GM12878 (cell line): ENCODE data around the gene CCT6A. TPM values are rescaled to one million over a fixed set of nuclear protein-coding genes. Genes with fewer than 3 reads are reported as not detected.
"Not testable (repeated sequence)": the region's sequence is repeated elsewhere in the genome, so short reads cannot be mapped to it uniquely, and the experiment has no call there.

ENCODE experiments used
- ATAC-seq: fragments of 200-7000 bp; cut with Tn5 transposase; 3 replicates; pipeline ENCODE4 v1.9.1; 2020; ENCODE audit warnings: mild to moderate bottlenecking, moderate library complexity
- BruUV-seq: library from RNA; stranded (reverse); fragments of 400-500 nt; replicated peaks from 2 replicates; lab custom pipeline; 2021; lab: Mats Ljungman, UMichigan
- CTCF ChIA-PET: fragments of 300-600 bp; sonication (Branson Sonifier 250); formaldehyde crosslinking; extraction: SDS; loops from one replicate; lab custom pipeline; 2021; ENCODE audit warnings: inconsistent platforms; lab: Yijun Ruan, JAX
- POLR2A ChIA-PET: fragments of 350-600 bp; formaldehyde crosslinking; extraction: SDS; loops from one replicate; lab custom pipeline; 2021; ENCODE audit warnings: inconsistent platforms; lab: Charles Lee
- RAD21 ChIA-PET: fragments of 300-600 bp; sonication (Branson Sonifier 250); formaldehyde crosslinking; loops from one replicate; lab custom pipeline; 2023; ENCODE audit warnings: antibody characterized with exemption; ENCODE audit not compliant: unreplicated experiment; lab: Charles Lee
- SMC1A ChIA-PET: fragments of 300-600 bp; sonication (Branson Sonifier 250); formaldehyde crosslinking; loops from one replicate; lab custom pipeline; 2023; ENCODE audit not compliant: unreplicated experiment, uncharacterized antibody; lab: Charles Lee
- DNase-seq: peaks from one replicate; pipeline ENCODE4 v3.0.0-alpha.2; 2011; ENCODE audit warnings: low read depth, low spot score
- FAIRE-seq: peaks from 3 replicates; lab custom pipeline; 2011; peaks lifted over from hg19 to GRCh38; lab: Jason Lieb, UNC
- H2AFZ ChIP-seq: 2 replicates; pipeline ENCODE4 v1.6.0; 2011; ENCODE audit warnings: low read depth, low read length, control low read depth; ENCODE audit not compliant: control insufficient read depth
- H3K27ac ChIP-seq: 2 replicates; pipeline ENCODE4 v1.5.1; 2011; ENCODE audit warnings: control low read depth; ENCODE audit not compliant: control insufficient read depth, insufficient read depth
- H3K27me3 ChIP-seq, 2 experiments: replicated peaks in 1 of 2; 2 replicates each; pipeline versions ENCODE4 v1.6.0 to v1.6.1; 2011; ENCODE audit warnings: low read length in 1 of 2; ENCODE audit not compliant: control insufficient read depth in 2 of 2, insufficient read depth in 2 of 2
- H3K36me3 ChIP-seq, 2 experiments: 2 replicates each; pipeline ENCODE4 v1.5.1; 2011; ENCODE audit warnings: low read length in 1 of 2; ENCODE audit not compliant: control insufficient read depth in 2 of 2, insufficient read depth in 2 of 2
- H3K4me1 ChIP-seq: 2 replicates; pipeline ENCODE4 v1.6.1; 2011; ENCODE audit warnings: mild to moderate bottlenecking, low read length, moderate library complexity, mixed read lengths; ENCODE audit not compliant: control insufficient read depth, insufficient read depth
- H3K4me2 ChIP-seq: 2 replicates; pipeline ENCODE4 v1.6.0; 2011; ENCODE audit warnings: control low read depth; ENCODE audit not compliant: control insufficient read depth, insufficient read depth
- H3K4me3 ChIP-seq: fragments of 200-600 bp; sonication (generic); 2 replicates; pipeline ENCODE4 v1.5.1; 2016
- H3K79me2 ChIP-seq: 2 replicates; pipeline ENCODE4 v1.6.0; 2011; ENCODE audit warnings: low read length; ENCODE audit not compliant: control insufficient read depth, insufficient read depth
- H3K9ac ChIP-seq: 2 replicates; pipeline ENCODE4 v1.8.0; 2011; ENCODE audit warnings: low read length, control low read depth, mixed read lengths; ENCODE audit not compliant: control insufficient read depth, insufficient read depth
- H3K9me3 ChIP-seq: replicated peaks from 3 replicates; pipeline ENCODE4 v1.5.1; 2011; ENCODE audit warnings: mild to moderate bottlenecking, low read length; ENCODE audit not compliant: control insufficient read depth, insufficient read depth
- H4K20me1 ChIP-seq: 2 replicates; pipeline ENCODE4 v1.6.0; 2011; ENCODE audit not compliant: control insufficient read depth, insufficient read depth
- ATF2 ChIP-seq: IDR thresholded peaks from 2 replicates; pipeline ENCODE4 v1.6.1; 2012; ENCODE audit warnings: low read length, inconsistent platforms
- MTA3 ChIP-seq: IDR thresholded peaks from 2 replicates; pipeline ENCODE4 v1.6.1; 2012; ENCODE audit warnings: low read length, inconsistent platforms, borderline replicate concordance
- NKRF ChIP-seq: fragments of 450-650 bp; conservative IDR thresholded peaks from 2 replicates; pipeline ENCODE4 v1.6.1; 2017; ENCODE audit warnings: mild to moderate bottlenecking, moderate library complexity
- PML ChIP-seq: IDR thresholded peaks from 2 replicates; pipeline ENCODE4 v1.6.1; 2012; ENCODE audit warnings: low read length, inconsistent platforms
- WGBS: methylation state at CpG from one replicate; pipeline ENCODE4 v1.1.6; 2016; ENCODE audit warnings: low lambda C conversion rate; ENCODE audit not compliant: insufficient replicate concordance, insufficient coverage; ENCODE audit errors: missing lambda C conversion rate; 5-methylcytosine and 5-hydroxymethylcytosine counted together
- in situ Hi-C: fragments of 300-500 bp; cut with MboI; formaldehyde crosslinking; loops from 9 replicates; pipeline ENCODE4 v1.14.3; 2018; ENCODE audit warnings: mixed read lengths
- intact Hi-C: fragments of 100-400 bp; cut with micrococcal nuclease; formaldehyde crosslinking; loops from one replicate; pipeline ENCODE4 v1.14.2; 2022; ENCODE audit not compliant: unreplicated experiment
- polyA plus RNA-seq, 11 experiments: library from polyadenylated mRNA; depleted of rRNA in 4 of 11; unstranded in 6 of 11; stranded (reverse) in 5 of 11; fragments of >200 nt; fragmentation: Nextera tagmentation in 4 of 11; fragmentation: Illumina TruSeq in 1 of 11; extraction: Ambion mirVana in 4 of 11; extraction: Trizol in 1 of 11; gene quantifications; 1 replicate in 1 of 11; 2 replicates in 10 of 11; pipeline versions ENCODE4 v1.2.1 to v1.2.3, GENCODE V29; 2011 to 2016; ENCODE audit warnings: inconsistent platforms in 2 of 11, missing spikeins in 2 of 11, low read depth in 1 of 11
- total RNA-seq, 4 experiments: library from RNA; depleted of rRNA in 3 of 4; stranded (reverse); fragments of >200 nt in 3 of 4; fragmentation: Illumina TruSeq in 1 of 4; extraction: Trizol in 1 of 4; gene quantifications; 2 replicates each; pipeline versions ENCODE4 v1.2.1 to v1.2.3, GENCODE V29; 2013 to 2021

CCT6A gene
- total and polyA plus RNA-seq, 10 of the 15 experiments (the other 5 are each of a cell fraction or from before 2014, with no cell fraction given), result 191 to 480 (median 296) TPM

- ChIA-PET POLR2A (interaction anchor here (0.6 kb wide), 1 partner anchor 452 kb away, joined by 6 read pairs; no protein-coding TSS in a partner anchor), RAD21 (interaction anchor here (0.6 kb wide), 1 partner anchor 19 kb away, joined by 3 read pairs; no protein-coding TSS in a partner anchor)
- SMC1A ChIA-PET, DNase-seq, H3K4me3 ChIP-seq, H3K4me1 ChIP-seq, H4K20me1 ChIP-seq, H3K27ac ChIP-seq, intact Hi-C loops, CTCF ChIA-PET, H3K9me3 ChIP-seq, FAIRE-seq, H3K9ac ChIP-seq, in situ Hi-C loops, H3K27me3 ChIP-seq, BruUV-seq, ATAC-seq, H3K36me3 ChIP-seq, H2AFZ ChIP-seq: not testable (repeated sequence)
- 97% methylated on average over 8 of the region's 8 CpGs for WGBS
- peaks cover 40% of the 10 kb centered on the region for H3K79me2 ChIP-seq
- 0 out of 2 replicates have a peak overlapping the region, but pooled peaks have one; percentile 9 for H3K4me2 ChIP-seq
These were observed 2.8 kb upstream of the CCT6A start for GRCh38 chr7:56048763-56049162.

- in situ Hi-C loops, result no loop called here
- Histone ChIP-seq H4K20me1 (no peaks in the 10 kb centered on the region; the same call in 1 of the 2 replicates), H3K4me3 (peak overlapping the region; percentile 78), H3K4me1 (peaks cover 14% of the 10 kb centered on the region), H3K27me3 (no peaks in the 10 kb centered on the region), H3K36me3 (peaks cover 0 to 11% of the 10 kb centered on the region in 2 experiments; a peak in 2 of 4 replicates), H2AFZ (peak overlapping the region; percentile 49), H3K9me3 (no peaks in the 10 kb centered on the region), H3K79me2 (peaks cover 55% of the 10 kb centered on the region), H3K27ac (peak overlapping the region; percentile 83), H3K4me2 (peak overlapping the region; percentile 75), H3K9ac (peak overlapping the region; percentile 92)
- ATAC-seq (no peak), FAIRE-seq (no peak), DNase-seq (no peak)
- intact Hi-C loops, result loop anchor here (1.0 to 5.0 kb wide), 4 partner anchors 13 to 514 kb away; partner anchors contain the start of genes SUMF2 and VOPP1
- ChIA-PET SMC1A (interaction anchor here (0.8 to 2.1 kb wide), 7 partner anchors 12 to 519 kb away, joined by 3 to 13 read pairs (median 4); partner anchors contain the start of gene CHCHD2), RAD21 (interaction anchor here (0.7 to 1.7 kb wide), 7 partner anchors 10 to 409 kb away, joined by 3 to 23 read pairs (median 4); partner anchors contain the start of gene SUMF2), CTCF (interaction anchor here (0.7 to 2.0 kb wide), 8 partner anchors 10 to 51 kb away, joined by 3 to 7 read pairs (median 5); no protein-coding TSS in a partner anchor), POLR2A (interaction anchor here (0.6 to 2.4 kb wide), 13 partner anchors 10 to 1292 kb away, joined by 3 to 29 read pairs (median 4); partner anchors contain the start of genes CHCHD2, SEC61G and SUMF2)
- WGBS, result 0% methylated on average over 9 of the region's 9 CpGs
- BruUV-seq, result TSS peak; percentile 98
- TF ChIP-seq NKRF (peak; percentile 48; the same call in 1 of the 2 replicates), MTA3 (0 out of 2 replicates have a peak, but pooled peaks have one; percentile 16), ATF2 (peak; percentile 28; the same call in 1 of the 2 replicates), PML (no peak)
- TF ChIP-seq, all 136 proteins: peak for 3
These were observed 569 bp upstream of the CCT6A start for GRCh38 chr7:56051053-56051338.
